ENCODE results near the gene GRIK3. TPM values are rescaled to one million over a fixed set of nuclear protein-coding genes. Genes with fewer than 3 reads are reported as not detected.

Gene GRIK3
- total and polyA plus RNA-seq, 2 of the 8 experiments (the other 6 are each of a cell fraction or from before 2014, with no cell fraction given): 2.1 to 3.4 TPM

- ChIA-PET CTCF (ENCODE audit: partially characterized antibody) (interaction anchor here (0.5 to 3.0 kb wide), 2 partner anchors 14 to 228 kb away, joined by 3 to 13 read pairs; no protein-coding TSS in a partner anchor), POLR2A (ENCODE audit: partially characterized antibody) (no interaction called here)
- H3K4me1 ChIP-seq (replicated peaks in 1 of 4; ENCODE audit: control insufficient read depth in 3 of 4, insufficient read depth in 4 of 4, low read length in 3 of 4): peaks cover 0 to 10% (median 5%) of the 10 kb centered on the region in 4 experiments; a peak in 3 of 7 replicates
- H2BK120ac ChIP-seq (replicated peaks; ENCODE audit: low read depth, low read length): no peak overlapping the region
- no peak overlapping the region for H4K5ac ChIP-seq (ENCODE audit: insufficient read length, low read depth, low read length)
- H3K14ac ChIP-seq (ENCODE audit: insufficient read length): no peak overlapping the region
- no peak overlapping the region for H2BK12ac ChIP-seq (ENCODE audit: low read depth, low read length)
- no peak overlapping the region for H2AFZ ChIP-seq (ENCODE audit: low read length)
- H2BK15ac ChIP-seq (ENCODE audit: low read length): no peak overlapping the region
- FAIRE-seq (no peak), DNase-seq (ENCODE audit: low read depth in 1 of 2, low spot score in 2 of 2) (no peak)
- H3K4me3 ChIP-seq (ENCODE audit: extremely low read depth in 1 of 4, insufficient read depth in 2 of 4, low read depth in 3 of 4, low read length in 4 of 4): no peak overlapping the region
- no peak overlapping the region for H3K27ac ChIP-seq (ENCODE audit: low read depth, low read length)
- H3K36me3 ChIP-seq (ENCODE audit: control insufficient read depth in 2 of 4, insufficient read depth in 4 of 4, low read length in 3 of 4): no peaks in the 10 kb centered on the region
- H3K4me2 ChIP-seq (ENCODE audit: insufficient read depth in 1 of 2, low read depth in 2 of 2, low read length in 2 of 2): no peak overlapping the region
- no peak overlapping the region for H2BK20ac ChIP-seq (ENCODE audit: low read length)
- H4K20me1 ChIP-seq (replicated peaks in 1 of 2; ENCODE audit: control insufficient read depth in 1 of 2, insufficient read depth in 2 of 2, low read length in 2 of 2): peaks cover 0 to 4% of the 10 kb centered on the region in 2 experiments
- H3K79me1 ChIP-seq (ENCODE audit: low read depth, low read length): no peaks in the 10 kb centered on the region
- no peak overlapping the region for H3K4ac ChIP-seq (replicated peaks; ENCODE audit: insufficient read length, low read depth, low read length)
- no peak overlapping the region for H2AK5ac ChIP-seq (ENCODE audit: low read depth, low read length)
- no peak overlapping the region for H3K18ac ChIP-seq (ENCODE audit: extremely low read depth, low read length)
- H3K79me2 ChIP-seq (ENCODE audit: control insufficient read depth in 1 of 2, insufficient read depth in 2 of 2, low read length in 2 of 2): no peaks in the 10 kb centered on the region
- no peak overlapping the region for H4K91ac ChIP-seq (replicated peaks; ENCODE audit: insufficient read length, low read length)
- peaks cover 2 to 4% of the 10 kb centered on the region in 2 experiments; a peak in 2 of 4 replicates for H3K9me3 ChIP-seq (ENCODE audit: insufficient read depth in 2 of 2, low read depth in 1 of 2, low read length in 1 of 2)
- no peak overlapping the region for H2BK5ac ChIP-seq (ENCODE audit: low read depth, low read length)
- peaks cover 5% of the 10 kb centered on the region; the same call in 1 of the 2 replicates for H3K23me2 ChIP-seq (ENCODE audit: low read depth, low read length)
- H3K23ac ChIP-seq (ENCODE audit: insufficient read length): no peak overlapping the region
- TF ChIP-seq FOSL1 (IDR thresholded peaks at IDR 0.05; ENCODE audit: insufficient read depth, low read depth, low read length) (no peak), JUND (IDR thresholded peaks at IDR 0.05; ENCODE audit: low read length) (no peak)
- H3K9ac ChIP-seq (replicated peaks in 1 of 4; ENCODE audit: extremely low read depth in 1 of 4, low read depth in 3 of 4, low read length in 3 of 4): no peak overlapping the region
- H3K27me3 ChIP-seq (replicated peaks in 1 of 4; ENCODE audit: control insufficient read depth in 3 of 4, extremely low read depth in 1 of 4, insufficient read depth in 3 of 4, low read length in 3 of 4): no peaks in the 10 kb centered on the region
- no peak overlapping the region for H3K56ac ChIP-seq (replicated peaks; ENCODE audit: insufficient read length, low read depth, low read length)
- 85% methylated on average over 2 of the region's 2 CpGs; no CpG with 5 or more reads in 1 of the 2 experiments for WGBS, 2 experiments (ENCODE audit: extremely low coverage in 1 of 2, insufficient coverage in 1 of 2, insufficient read length in 1 of 2, insufficient replicate concordance in 2 of 2, low coverage in 1 of 2, low lambda C conversion rate in 2 of 2, missing lambda C conversion rate in 1 of 2)
- H4K8ac ChIP-seq (ENCODE audit: extremely low read depth, insufficient read depth, low read length): no peak overlapping the region
Observed at GRCh38 chr1:36981126-36981525, 53.2 kb downstream of the GRIK3 start.
